Activated CD8-positive, alpha-beta memory T cell treated with anti-CD3 and anti-CD28 coated beads, Interleukin-2, amount 50 U/mL, for 48 hours (primary cell): ENCODE data around the gene HECTD4.
"Not testable (repeated sequence)": the region's sequence is repeated elsewhere in the genome, so short reads cannot be mapped to it uniquely, and the experiment has no call there.

Experiments used
- DNase-seq: peaks from one replicate; pipeline ENCODE4 v3.0.0-alpha.2; 2020

Gene HECTD4

GRCh38 chr12:112252184-112252583 lies 130.0 kb downstream of the HECTD4 start:
- DNase-seq: no peak

- DNase-seq: not testable (repeated sequence)
These were observed 137.3 kb downstream of the HECTD4 start for GRCh38 chr12:112244902-112245301.

DNA sequence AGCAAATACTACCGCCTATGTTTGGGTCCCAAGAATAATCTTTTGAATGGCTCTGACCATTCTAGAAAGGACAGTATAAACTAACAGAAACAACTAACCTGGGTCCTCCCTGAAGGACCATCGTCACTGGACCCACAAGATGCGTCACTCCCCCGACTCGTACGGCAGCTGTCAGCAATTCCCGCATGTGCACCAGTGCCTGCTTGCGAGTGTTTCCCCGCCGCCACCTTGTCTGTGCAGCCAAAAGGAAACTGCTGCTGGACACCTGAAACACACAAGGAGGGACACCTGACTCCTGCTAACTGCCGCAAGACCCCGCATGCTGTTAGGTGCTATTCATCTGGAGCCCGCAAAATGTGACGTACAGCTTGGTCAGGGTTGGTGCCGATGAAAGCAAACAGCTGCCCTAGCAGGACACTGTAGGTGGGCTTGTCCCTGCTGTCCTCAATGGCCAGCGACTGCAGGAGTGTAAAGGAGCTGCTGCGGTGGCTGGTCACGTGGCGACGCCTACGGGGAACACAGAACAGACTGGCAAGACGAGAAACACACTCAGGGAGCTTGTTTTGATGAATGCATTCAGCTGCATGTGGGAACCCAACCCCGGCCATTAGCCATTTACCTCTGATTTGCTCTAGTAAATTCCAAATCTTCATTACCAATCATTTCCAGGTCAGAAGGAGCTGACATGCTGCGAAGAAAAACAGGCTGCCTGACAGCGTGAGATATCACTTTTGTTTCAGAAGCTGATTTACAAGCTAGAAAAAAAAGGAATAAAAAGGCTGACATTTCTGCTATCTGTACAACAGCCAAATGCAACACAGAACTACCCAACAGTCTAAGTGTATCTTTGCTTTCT lies 138.7 kb downstream of the HECTD4 start:
- no peak for DNase-seq

DNA sequence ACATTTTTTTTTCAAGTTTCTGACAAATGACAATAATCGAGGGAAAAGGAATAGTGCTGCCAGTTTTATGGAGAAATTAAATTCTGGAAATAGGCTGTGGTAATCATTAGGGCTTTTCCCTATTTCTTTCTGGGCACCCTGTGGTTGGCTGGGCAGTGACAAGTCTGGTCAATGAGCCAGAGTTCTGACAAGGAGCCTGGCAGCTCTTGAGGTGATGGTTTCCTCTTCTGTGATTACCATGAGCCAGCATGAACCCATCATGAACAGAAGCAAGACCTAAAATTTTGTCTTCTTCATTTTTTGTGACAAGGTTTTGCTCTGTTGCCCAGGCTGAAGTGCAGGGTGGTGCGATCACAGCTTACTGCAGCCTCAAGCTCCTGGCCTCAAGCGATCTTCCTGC lies 141.1 kb downstream of the HECTD4 start:
- DNase-seq: no peak

- no peak for DNase-seq
These were observed 142.3 kb downstream of the HECTD4 start for GRCh38 chr12:112239881-112240280.

DNA sequence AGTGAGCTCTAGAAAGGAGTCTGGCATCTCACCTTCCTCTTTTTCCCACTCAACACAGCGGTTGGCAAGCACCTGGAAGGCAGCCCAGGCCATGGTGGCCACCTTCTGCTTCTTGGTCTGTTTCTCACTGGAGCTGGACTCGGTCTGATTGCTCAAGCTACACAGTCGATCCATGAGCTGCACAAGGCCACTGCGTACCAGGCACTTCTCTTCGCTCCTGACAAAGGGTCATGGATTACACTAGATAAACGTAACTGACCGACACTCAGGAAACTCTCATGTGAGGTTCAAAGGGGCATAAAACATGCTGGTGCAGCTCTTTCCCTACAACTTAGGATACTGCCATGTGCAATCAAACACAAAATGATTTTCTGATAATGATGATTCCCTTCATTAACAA lies 143.2 kb downstream of the HECTD4 start:
- DNase-seq: no peak

DNA sequence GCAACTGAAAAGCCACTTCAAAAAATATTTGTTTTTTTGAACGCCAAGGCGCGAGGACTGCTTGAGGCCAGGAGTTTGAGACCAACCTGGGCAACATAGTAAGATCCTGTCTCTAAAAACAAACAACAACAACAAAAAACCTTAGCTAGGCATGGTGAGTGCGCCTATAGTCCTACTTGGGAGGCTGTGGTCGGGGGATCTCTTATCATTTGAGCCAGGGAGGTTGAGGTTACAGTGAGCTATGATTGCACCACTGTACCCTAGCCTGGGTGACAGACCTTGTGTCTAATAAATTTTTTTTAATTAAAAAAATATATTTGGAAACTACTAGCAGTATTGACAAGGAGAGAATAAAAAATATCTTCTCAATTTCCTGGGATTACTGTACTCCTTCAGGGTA lies 143.8 kb downstream of the HECTD4 start:
- DNase-seq: no peak

- DNase-seq: no peak
These were observed 145.4 kb downstream of the HECTD4 start for GRCh38 chr12:112236786-112237185.

DNA sequence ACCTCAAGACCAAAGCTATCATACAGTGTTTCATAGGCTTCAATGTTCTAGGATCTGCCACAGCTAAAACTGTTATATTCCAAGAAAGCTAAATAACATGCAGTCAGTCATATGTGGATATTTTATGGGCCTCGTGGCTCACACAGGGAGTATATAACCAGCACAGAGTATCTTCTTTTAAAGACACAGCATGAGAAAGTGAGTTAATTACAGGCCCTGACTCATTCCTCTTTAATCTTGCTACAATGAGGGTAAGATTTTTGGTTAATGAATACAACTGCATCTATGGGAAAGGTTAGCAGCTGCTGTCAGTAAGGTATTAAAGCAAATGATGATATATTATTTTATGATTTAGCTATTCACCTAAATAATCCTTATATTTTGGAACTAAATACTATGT lies 145.8 kb downstream of the HECTD4 start:
- DNase-seq: no peak

GRCh38 chr12:112234303-112234702 lies 147.9 kb downstream of the HECTD4 start:
- no peak for DNase-seq

- no peak for DNase-seq
These were observed 149.0 kb downstream of the HECTD4 start for GRCh38 chr12:112233242-112233641.

GRCh38 chr12:112230136-112230535 lies 152.1 kb downstream of the HECTD4 start:
- no peak for DNase-seq

DNA sequence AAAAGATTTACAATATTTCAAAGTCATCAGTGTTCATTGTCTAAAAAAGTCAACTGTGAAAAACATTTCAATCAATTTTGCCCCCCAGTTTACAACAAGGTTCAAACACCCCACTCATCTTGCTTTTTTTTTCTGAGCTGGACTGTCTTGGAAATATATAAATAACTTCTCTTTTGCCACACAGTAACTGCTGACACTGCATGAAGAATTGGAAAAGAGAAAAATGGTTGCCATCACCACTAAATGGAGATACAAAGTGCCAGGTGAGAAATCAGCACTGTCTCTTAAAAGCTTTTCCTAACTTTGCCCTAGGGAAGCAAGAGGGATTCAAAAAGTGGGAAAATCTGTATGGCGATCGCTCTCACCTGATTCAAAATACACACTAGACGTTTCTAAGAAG lies 155.5 kb downstream of the HECTD4 start:
- DNase-seq: no peak

- DNase-seq: not testable (repeated sequence)
These were observed 161.6 kb downstream of the HECTD4 start for GRCh38 chr12:112220628-112221027.

DNA sequence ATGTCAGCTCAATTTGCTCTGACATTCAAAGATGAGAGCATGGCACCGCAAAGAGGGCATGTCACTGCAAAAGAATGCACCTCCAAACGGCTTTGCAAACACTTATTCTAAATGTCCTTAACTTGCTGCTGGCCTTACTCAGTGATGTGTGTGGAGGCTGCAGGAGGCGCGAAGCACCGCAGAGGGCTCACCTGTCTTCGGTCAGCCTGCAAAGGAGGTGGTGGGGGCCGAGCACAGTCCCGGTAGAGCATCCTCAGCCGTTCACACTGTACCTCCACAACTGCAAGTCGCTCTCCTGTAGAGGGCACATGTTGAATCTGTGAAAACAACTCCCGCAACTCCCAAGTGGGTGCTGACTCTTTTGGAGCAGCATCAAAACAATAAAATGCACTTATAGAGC lies 163.0 kb downstream of the HECTD4 start:
- DNase-seq: no peak

GRCh38 chr12:112218150-112218549 lies 164.1 kb downstream of the HECTD4 start:
- no peak for DNase-seq

DNA sequence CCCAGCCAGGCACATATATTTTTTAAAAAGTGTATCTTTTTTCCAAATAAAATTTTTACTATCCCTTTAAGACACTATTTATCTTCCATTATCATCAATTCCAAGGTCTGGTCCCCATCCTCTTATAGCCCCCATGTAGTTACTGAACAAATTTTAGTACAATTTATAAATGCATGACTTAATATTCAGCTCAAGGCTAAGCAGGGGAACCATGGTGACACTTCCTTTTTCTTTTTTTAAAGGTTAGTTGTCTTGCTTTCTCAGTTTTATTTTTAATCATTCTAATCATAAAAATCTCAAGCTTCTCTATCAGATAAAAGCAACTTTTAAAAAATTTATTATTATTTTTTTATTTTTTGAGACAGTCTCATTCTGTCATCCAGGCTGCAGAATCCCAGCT lies 164.6 kb downstream of the HECTD4 start:
- DNase-seq: no peak

- no peak for DNase-seq
These were observed 166.0 kb downstream of the HECTD4 start for GRCh38 chr12:112216223-112216622.

DNA sequence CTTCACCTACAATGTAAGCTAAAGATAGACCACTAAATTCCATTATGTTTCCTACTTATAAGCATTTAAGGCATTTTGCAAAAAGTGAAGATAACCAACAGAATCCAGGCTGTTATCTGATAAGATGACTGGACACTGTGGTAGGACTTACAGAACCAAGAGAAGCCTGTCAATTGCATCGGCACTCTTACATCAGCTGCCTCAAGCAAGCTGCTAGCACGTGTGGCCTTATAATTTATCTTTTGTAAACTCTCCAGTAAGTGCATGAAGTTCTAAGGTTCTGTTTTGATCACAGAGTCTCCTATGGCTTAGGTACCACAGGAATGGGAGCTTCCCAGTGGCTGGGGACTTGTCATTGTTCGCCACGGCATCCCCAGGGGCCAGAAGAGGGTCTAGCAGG lies 168.2 kb downstream of the HECTD4 start:
- no peak for DNase-seq

- DNase-seq: no peak
These were observed 173.8 kb downstream of the HECTD4 start for GRCh38 chr12:112208301-112208910.

GRCh38 chr12:112207397-112207924 lies 174.8 kb downstream of the HECTD4 start:
- DNase-seq: no peak

DNA sequence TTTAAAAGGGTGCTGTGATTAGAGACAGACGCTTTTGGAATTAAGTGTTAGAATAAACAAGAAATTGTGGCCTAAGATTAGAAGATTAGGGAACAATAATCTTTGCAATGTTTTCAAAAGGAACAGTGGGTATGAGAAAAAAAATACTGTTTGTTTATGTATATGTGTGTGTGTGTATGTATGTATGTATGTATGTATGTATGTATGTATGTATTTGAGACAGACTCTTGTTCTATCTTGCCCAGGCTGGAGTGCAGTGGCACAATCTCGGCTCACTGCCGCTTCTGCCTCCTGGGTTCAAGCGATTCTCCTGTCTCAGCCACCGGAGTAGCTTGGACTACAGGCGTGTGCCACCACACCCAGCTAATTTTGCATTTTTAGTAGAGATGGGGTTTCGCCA lies 175.3 kb downstream of the HECTD4 start:
- DNase-seq: no peak

DNA sequence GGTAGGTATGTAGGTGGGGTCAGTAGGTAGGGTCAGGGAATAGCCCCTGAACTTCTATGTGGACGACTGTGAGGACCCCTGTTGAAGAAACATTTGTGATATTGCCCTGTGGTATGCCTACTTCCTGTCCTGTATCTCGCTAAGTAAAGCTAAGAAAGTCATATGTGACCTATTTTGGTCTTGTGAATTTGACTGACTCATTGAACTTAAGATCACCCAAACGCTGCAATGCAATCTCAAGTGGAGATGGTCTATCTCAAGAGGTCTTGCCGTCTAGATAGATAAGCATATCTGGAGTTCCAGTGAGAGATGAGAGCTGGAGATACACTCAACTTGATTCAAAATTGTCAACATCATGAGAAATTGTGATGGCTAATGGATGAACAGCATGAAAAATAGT lies 183.1 kb downstream of the HECTD4 start:
- DNase-seq: no peak

GRCh38 chr12:112198120-112198733 lies 184.0 kb downstream of the HECTD4 start:
- DNase-seq: peak; percentile 65
